HUES64 (cell line): ENCODE results near the gene RRAGC.
"Not testable (repeated sequence)": the region's sequence is repeated elsewhere in the genome, so short reads cannot be mapped to it uniquely, and the experiment has no call there.

ENCODE experiments used
- H3K27ac ChIP-seq: 2 replicates; pipeline ENCODE4 v1.7.0; 2013; ENCODE audit warnings: low read depth, low read length, inconsistent platforms
- H3K27me3 ChIP-seq: 2 replicates; pipeline ENCODE4 v1.6.1; 2013; ENCODE audit warnings: mild to moderate bottlenecking, low read length; ENCODE audit not compliant: insufficient read depth
- H3K36me3 ChIP-seq: 2 replicates; pipeline ENCODE4 v1.6.1; 2013; ENCODE audit warnings: mild to moderate bottlenecking, low read length; ENCODE audit not compliant: insufficient read depth
- H3K4me1 ChIP-seq: 2 replicates; pipeline ENCODE4 v1.6.1; 2013; ENCODE audit warnings: mild to moderate bottlenecking, low read length, moderate library complexity; ENCODE audit not compliant: insufficient read depth
- H3K4me3 ChIP-seq: 2 replicates; pipeline ENCODE4 v1.5.1; 2013; ENCODE audit warnings: mild to moderate bottlenecking, low read length, moderate library complexity
- H3K9ac ChIP-seq: 2 replicates; pipeline ENCODE4 v1.6.1; 2013; ENCODE audit warnings: mild to moderate bottlenecking, low read depth, low read length
- H3K9me3 ChIP-seq: 2 replicates; pipeline ENCODE4 v1.6.1; 2013; ENCODE audit warnings: low read depth, low read length; ENCODE audit not compliant: insufficient read depth
- WGBS: fragments of 150-250, 120-280 bp; methylation state at CpG from one replicate; pipeline ENCODE4 v1.1.7; 2013; ENCODE audit warnings: missing lambda C conversion rate; 5-methylcytosine and 5-hydroxymethylcytosine counted together

Gene RRAGC

DNA sequence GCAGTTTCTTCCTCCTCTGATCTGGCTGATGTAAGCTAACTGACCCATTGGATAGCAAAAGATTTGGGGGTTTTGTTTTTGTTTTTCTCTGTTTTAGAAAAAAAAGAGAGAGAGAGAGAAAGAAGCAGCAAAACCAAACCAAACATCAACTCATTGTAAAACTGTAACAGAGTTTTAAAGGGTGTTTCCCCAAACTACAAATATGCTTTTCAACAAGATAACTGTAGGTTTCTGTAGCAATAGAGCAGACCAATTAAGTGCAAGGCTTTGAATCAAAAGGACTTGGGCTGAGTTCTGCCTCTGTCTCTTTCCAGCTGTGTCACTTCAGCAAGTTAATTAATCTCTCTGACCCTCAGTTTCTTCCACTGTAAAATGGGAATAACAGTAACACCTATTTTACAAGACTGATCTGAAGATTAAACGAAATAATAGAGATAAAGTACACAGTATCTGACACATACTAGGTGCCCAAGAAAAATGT, 44.5 kb downstream of the RRAGC start:
- peaks cover 56% of the 10 kb centered on the region for H3K27me3 ChIP-seq
- 88% methylated on average over 1 of the region's 1 CpG for WGBS

DNA sequence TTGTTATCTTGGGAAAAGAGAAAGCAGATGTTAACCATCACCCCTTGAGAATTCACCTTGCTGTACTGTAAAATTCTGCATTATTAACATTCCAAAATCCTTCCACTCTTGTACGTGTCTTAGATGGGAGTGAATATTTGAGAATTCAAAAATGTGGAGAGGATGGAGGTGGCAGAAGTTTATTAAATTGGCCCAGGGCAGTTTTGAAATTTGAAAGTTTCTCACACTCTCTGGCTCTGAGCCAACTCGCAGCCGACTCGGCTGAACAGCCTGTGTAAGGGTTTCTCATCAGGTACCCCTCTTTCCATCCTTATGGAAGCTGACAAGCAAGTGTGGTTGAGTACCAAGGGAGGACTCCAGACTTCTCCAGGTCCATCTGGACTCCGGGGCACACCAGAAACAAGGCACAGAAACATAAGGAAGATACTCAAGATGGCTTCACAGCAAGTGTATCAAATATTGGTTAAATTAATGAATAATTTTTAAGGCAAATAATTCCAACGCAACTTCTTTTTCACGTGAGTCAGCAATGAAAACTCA, 45.1 kb downstream of the RRAGC start:
- no peaks in the 10 kb centered on the region for H3K36me3 ChIP-seq
- no peak overlapping the region for H3K27ac ChIP-seq
- H3K9me3 ChIP-seq = peaks cover 3% of the 10 kb centered on the region; the same call in 1 of the 2 replicates
- peaks cover 21% of the 10 kb centered on the region; the same call in 1 of the 2 replicates for H3K4me1 ChIP-seq
- H3K27me3 ChIP-seq = peaks cover 54% of the 10 kb centered on the region
- no peak overlapping the region for H3K9ac ChIP-seq
- WGBS = 76% methylated on average over 6 of the region's 7 CpGs
- H3K4me3 ChIP-seq = no peak overlapping the region

More for the DNA sequence above, 44.5 kb downstream of the RRAGC start:
- Histone ChIP-seq H3K27ac (no peak overlapping the region), H3K9ac (no peak overlapping the region), H3K36me3 (no peaks in the 10 kb centered on the region), H3K9me3 (peaks cover 3% of the 10 kb centered on the region; the same call in 1 of the 2 replicates), H3K4me1 (peaks cover 21% of the 10 kb centered on the region; the same call in 1 of the 2 replicates), H3K4me3 (no peak overlapping the region)

DNA sequence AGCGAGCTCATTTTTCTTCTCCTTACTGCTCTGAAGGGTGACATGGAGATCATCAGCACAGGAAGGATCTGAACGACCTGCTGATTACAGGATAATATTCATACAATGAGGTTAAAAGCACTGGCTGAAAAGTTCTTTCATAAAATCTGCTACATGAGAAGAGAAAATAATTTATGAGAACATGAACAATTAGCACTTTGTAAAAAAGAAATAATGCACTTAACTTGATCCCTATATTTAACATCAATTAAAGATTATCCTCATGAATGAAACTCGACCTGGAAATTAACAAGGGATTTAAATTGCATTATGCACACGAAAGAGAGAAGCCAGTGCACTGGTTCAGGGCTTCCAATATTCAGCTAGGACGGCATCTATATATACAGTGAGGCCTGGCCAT, 46.6 kb downstream of the RRAGC start:
- no peaks in the 10 kb centered on the region for H3K36me3 ChIP-seq
- H3K9ac ChIP-seq = no peak overlapping the region
- H3K4me1 ChIP-seq = peaks cover 21% of the 10 kb centered on the region; the same call in 1 of the 2 replicates
- H3K4me3 ChIP-seq = no peak overlapping the region
- peaks cover 3% of the 10 kb centered on the region; the same call in 1 of the 2 replicates for H3K9me3 ChIP-seq
- peaks cover 50% of the 10 kb centered on the region for H3K27me3 ChIP-seq
- no peak overlapping the region for H3K27ac ChIP-seq
- WGBS = 82% methylated on average over 5 of the region's 5 CpGs

DNA sequence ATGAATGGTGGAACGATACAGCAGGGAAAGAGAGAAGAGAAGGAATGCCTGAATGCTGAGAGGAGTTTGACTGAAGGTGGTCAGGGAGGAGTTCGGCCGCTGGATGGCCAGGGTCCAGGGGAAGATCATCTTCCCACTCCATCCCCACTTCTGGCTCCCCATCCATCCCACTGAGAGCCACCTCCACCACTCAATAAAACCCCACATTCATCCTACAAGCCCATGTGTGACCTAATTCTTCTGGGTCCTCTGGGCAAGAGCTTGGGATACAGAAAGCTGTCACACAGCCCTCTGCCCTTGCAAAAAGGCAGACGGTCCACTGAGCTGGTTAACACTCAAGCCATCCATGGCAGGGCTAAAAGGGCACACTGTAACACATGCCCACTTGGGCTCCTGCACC, 48.1 kb downstream of the RRAGC start:
- H3K36me3 ChIP-seq, H3K9ac ChIP-seq, H3K4me3 ChIP-seq, H3K27ac ChIP-seq, H3K9me3 ChIP-seq: not testable (repeated sequence)
- H3K27me3 ChIP-seq = peaks cover 48% of the 10 kb centered on the region
- H3K4me1 ChIP-seq = peaks cover 21% of the 10 kb centered on the region; the same call in 1 of the 2 replicates
- 88% methylated on average over 2 of the region's 4 CpGs for WGBS

DNA sequence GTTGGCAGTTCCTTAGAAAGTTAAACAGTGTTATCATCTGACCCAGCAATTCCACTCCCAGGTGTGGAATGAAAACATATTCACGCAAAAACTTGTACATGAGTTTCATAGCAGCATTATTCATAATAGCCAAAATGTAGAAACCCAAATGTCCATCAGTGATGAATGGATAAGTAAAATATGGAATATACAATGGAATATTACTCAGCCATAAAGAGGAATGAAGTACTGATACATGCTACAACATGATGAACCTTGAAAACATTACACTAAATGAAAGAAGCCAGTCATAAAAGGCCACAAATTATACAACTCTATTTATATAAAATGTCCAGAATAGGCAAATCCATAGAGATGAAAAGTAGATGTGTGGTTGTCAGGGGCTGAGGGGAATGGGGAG, 53.5 kb downstream of the RRAGC start:
- Histone ChIP-seq H3K36me3 (no peaks in the 10 kb centered on the region), H3K4me1 (peaks cover 11% of the 10 kb centered on the region), H3K27ac (no peak overlapping the region), H3K27me3 (peaks cover 74% of the 10 kb centered on the region), H3K9ac (no peak overlapping the region), H3K4me3 (no peak overlapping the region), H3K9me3 (no peaks in the 10 kb centered on the region)
- WGBS = 100% methylated on average over 1 of the region's 1 CpG

DNA sequence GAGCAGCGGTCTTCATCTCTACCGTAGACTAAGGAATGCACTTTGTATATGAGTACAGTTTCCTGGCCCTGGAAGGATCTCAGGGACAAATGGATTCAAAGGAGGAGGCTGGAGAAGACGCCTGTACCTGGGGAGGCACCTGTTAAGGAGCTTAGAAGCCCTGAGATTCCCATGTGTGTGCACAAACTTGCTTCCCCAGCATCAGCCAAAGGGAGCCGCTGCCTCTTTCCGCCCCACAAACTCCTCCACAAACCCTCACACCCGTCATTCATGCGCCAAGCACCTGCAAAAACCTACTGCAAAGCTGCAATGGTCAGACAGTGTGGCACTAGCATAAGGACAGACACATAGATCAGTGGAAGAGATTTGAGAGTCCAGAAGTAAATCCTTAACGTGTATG, 54.5 kb downstream of the RRAGC start:
- Histone ChIP-seq H3K36me3 (no peaks in the 10 kb centered on the region), H3K9me3 (no peaks in the 10 kb centered on the region), H3K27ac (no peak overlapping the region), H3K27me3 (peaks cover 74% of the 10 kb centered on the region), H3K9ac (no peak overlapping the region), H3K4me1 (peaks cover 11% of the 10 kb centered on the region), H3K4me3 (no peak overlapping the region)
- 77% methylated on average over 8 of the region's 8 CpGs for WGBS

DNA sequence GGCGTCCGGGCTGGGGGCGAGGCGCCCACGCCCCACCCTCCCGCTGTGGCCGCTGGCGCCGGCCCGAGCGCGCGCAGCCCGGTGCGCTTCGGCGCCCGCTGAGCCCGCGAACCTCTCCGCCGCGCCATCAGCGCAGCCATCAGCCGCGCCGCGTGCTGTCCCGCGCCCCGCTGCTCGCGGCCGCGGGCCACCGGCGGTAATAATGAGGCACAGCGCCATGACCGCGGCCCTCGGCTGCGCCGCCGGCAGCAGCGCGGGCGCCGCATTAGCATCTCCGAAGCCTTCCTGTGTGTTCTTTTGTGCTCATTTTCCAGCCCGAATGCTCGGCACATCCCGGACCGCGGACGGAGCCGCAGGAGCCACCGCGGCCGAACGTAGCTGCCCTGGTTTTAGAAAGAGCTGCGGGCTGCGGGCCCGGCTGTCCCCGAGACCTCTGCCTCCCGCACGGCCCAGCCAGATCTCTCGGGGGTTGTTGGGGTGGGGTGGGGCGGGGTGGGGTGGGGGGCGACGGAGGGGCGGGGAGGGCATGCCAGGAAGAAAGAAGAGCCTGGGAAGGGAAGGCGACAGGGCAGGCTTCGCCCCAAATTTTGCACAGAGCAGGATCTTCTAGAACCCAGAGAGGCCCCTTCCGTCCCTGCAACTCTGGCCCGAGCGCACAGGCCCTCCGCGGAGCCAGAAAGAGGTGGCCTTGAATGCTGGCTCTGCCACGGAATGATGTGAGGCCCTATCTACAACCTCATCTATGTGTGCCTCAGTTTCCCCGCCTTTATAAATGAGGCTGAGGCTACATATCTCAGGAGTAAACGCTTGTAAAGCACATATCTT, 55.3 kb downstream of the RRAGC start:
- H3K4me3 ChIP-seq = peak overlapping the region; percentile 59

DNA sequence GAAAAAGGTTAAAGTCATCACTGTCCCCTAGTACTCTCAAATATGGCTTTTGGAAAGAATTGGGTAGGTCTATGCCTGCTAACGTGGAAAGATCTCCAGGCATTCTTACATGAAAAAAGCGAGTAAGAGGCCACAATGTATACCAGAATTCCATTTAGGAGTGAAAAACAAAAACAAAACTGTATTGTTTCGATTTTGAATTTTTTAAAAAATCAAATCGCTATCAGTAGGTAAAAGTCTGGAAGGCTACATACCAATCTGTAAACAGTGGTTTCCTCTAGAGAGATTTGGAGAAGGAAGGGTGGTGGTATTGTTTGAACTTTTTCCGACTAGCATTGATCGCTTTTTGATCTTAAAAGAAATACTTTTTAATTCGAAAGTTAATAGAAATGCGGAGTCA, 55.9 kb downstream of the RRAGC start:
- H3K36me3 ChIP-seq = no peaks in the 10 kb centered on the region
- peaks cover 67% of the 10 kb centered on the region for H3K27me3 ChIP-seq
- H3K27ac ChIP-seq = 0 out of 2 replicates have a peak overlapping the region, but pooled peaks have one; percentile 20
- peaks cover 11% of the 10 kb centered on the region for H3K4me1 ChIP-seq
- 21% methylated on average over 8 of the region's 8 CpGs for WGBS
- H3K4me3 ChIP-seq = peak overlapping the region; percentile 59
- H3K9ac ChIP-seq = peak overlapping the region; percentile 56
- H3K9me3 ChIP-seq = no peaks in the 10 kb centered on the region

More for the DNA sequence above, 55.3 kb downstream of the RRAGC start:
- Histone ChIP-seq H3K27ac (peak overlapping the region; percentile 37; the same call in 1 of the 2 replicates), H3K36me3 (no peaks in the 10 kb centered on the region), H3K9ac (peak overlapping the region; percentile 56), H3K27me3 (peaks cover 71% of the 10 kb centered on the region), H3K4me1 (peaks cover 11% of the 10 kb centered on the region), H3K9me3 (no peaks in the 10 kb centered on the region)
- WGBS = 3% methylated on average over 72 of the region's 81 CpGs

DNA sequence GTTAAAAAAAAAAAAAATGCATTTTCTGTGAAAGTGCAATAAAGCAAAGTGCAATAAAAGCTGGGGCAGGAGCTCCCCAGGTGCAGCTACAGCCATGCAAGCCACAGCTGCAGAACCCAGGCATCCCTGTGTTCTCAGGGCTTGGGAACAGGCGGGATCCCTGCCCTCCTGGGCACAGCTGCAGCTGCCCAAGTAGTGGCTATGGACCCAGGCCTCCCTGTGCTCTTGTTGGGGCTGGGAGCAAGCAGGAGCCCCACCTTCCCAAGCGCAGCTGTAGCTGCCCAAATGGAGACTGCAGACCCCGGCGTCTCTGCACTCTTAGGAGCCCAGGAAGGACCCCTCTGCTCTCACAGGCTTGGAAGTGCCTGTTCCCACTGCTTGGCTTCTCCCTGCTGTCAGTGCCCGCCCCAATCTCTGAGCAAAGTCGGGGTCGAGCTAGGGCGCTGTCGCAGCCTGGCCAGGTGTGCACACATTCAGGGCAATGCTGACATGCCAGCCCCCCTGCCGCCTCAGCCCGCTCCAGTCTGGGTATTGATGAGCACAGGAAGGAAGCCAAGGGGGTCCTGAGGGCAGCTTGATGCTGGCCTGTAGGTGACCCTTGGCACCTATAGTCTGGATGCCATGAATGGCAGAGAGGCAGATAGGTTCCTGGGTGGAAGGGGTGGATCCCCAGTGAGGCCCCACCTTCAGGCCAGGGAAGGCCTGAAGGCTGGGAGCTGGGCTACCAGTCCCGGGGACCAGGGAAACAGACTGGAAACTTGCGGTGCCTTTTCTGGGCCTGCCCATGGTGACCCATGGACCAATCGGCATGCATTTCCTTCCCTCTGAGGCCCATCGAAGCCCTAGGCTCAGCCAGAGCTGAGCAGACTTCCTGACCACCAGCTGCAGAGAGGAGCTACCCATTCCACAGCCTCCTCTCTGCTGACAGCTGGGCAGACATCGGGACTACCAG, 58.6 kb downstream of the RRAGC start:
- Histone ChIP-seq H3K9ac (no peak overlapping the region), H3K36me3 (no peaks in the 10 kb centered on the region), H3K4me3 (no peak overlapping the region), H3K4me1 (peaks cover 11% of the 10 kb centered on the region), H3K9me3 (no peaks in the 10 kb centered on the region), H3K27me3 (peaks cover 45% of the 10 kb centered on the region), H3K27ac (no peak overlapping the region)
- 92% methylated on average over 16 of the region's 16 CpGs for WGBS

DNA sequence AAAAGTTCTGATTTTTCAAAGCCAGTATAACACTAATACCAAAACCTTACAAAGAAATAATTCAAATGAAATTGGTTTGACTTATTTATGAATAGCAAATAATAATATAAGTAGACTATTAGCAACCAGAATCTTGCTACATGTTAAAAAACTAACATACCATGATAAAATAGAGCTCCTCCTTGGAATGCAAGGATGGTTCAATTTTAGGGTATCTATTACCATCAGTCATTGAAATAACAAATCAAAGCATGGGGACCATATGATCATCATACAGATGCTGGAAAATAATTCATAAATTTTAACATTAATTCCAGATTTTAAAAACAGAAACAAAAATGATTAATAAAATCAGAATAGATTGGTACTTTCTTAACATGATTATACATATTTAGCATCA, 66.3 kb downstream of the RRAGC start:
- Histone ChIP-seq H3K4me3 (no peak overlapping the region), H3K36me3 (no peaks in the 10 kb centered on the region), H3K9ac (no peak overlapping the region), H3K27me3 (no peaks in the 10 kb centered on the region), H3K27ac (no peak overlapping the region), H3K4me1 (peaks cover 15% of the 10 kb centered on the region), H3K9me3 (peaks cover 8% of the 10 kb centered on the region; the same call in 1 of the 2 replicates)
